DND-41 (cell line): ENCODE results near the gene TMEM255B.

Source experiments
- ATAC-seq: fragments of 200-7000 bp; cut with Tn5 transposase; 3 replicates; pipeline ENCODE4 v1.9.1; 2021; ENCODE audit warnings: low read depth; ENCODE audit not compliant: insufficient read depth
- DNase-seq: peaks from one replicate; pipeline ENCODE4 v3.0.0-alpha.2; 2020
- H2AFZ ChIP-seq: 2 replicates; pipeline ENCODE4 v1.6.0; 2012; ENCODE audit warnings: low read depth, low read length
- H3K27ac ChIP-seq: 2 replicates; pipeline ENCODE4 v1.5.1; 2012; ENCODE audit warnings: low read length, inconsistent platforms
- H3K27me3 ChIP-seq: fragments of 200-600 bp; sonication (generic); 2 replicates; pipeline ENCODE4 v1.6.0; 2012; ENCODE audit warnings: low read length, mild to moderate bottlenecking, inconsistent platforms; ENCODE audit not compliant: insufficient read depth, poor library complexity
- H3K36me3 ChIP-seq: 2 replicates; pipeline ENCODE4 v1.5.1; 2012; ENCODE audit warnings: low read length, inconsistent platforms; ENCODE audit not compliant: insufficient read depth
- H3K4me1 ChIP-seq: 2 replicates; pipeline ENCODE4 v1.5.1; 2012; ENCODE audit warnings: mild to moderate bottlenecking, low read length; ENCODE audit not compliant: insufficient read depth
- H3K4me2 ChIP-seq: 2 replicates; pipeline ENCODE4 v1.6.0; 2012; ENCODE audit warnings: mild to moderate bottlenecking, moderate library complexity, low read length, inconsistent platforms; ENCODE audit not compliant: insufficient read depth
- H3K4me3 ChIP-seq, 2 experiments: fragments of 200-600 bp in 1 of 2; shearing (Covaris generic) in 1 of 2; 2 replicates each; pipeline ENCODE4 v1.5.1; 2012 to 2016; ENCODE audit warnings: inconsistent platforms in 2 of 2, low read length in 2 of 2, mild to moderate bottlenecking in 2 of 2, low read depth in 1 of 2, moderate library complexity in 1 of 2
- H3K79me2 ChIP-seq: 2 replicates; pipeline ENCODE4 v1.6.0; 2012; ENCODE audit warnings: low read length, inconsistent platforms; ENCODE audit not compliant: insufficient read depth
- H3K9ac ChIP-seq: 2 replicates; pipeline ENCODE4 v1.6.0; 2012; ENCODE audit warnings: low read depth, mild to moderate bottlenecking, inconsistent platforms, low read length, moderate library complexity
- H3K9me3 ChIP-seq: 2 replicates; pipeline ENCODE4 v1.5.1; 2012; ENCODE audit warnings: low read length, moderate library complexity, mild to moderate bottlenecking, inconsistent platforms; ENCODE audit not compliant: insufficient read depth, severe bottlenecking
- H4K20me1 ChIP-seq: 2 replicates; pipeline ENCODE4 v1.6.0; 2012; ENCODE audit warnings: low read length; ENCODE audit not compliant: insufficient read depth
- CTCF ChIP-seq: IDR thresholded peaks from 2 replicates; pipeline ENCODE4 v1.5.1; 2012; ENCODE audit warnings: borderline replicate concordance, low read length, moderate library complexity, mild to moderate bottlenecking; ENCODE audit not compliant: poor library complexity, severe bottlenecking; ENCODE audit errors: extremely low read depth
- EZH2 ChIP-seq: IDR thresholded peaks from 3 replicates; pipeline ENCODE4 v1.6.1; 2012; ENCODE audit warnings: borderline replicate concordance, low read depth, mild to moderate bottlenecking, moderate library complexity, low read length, inconsistent platforms; ENCODE audit not compliant: severe bottlenecking

TMEM255B gene

GRCh38 chr13:113817860-113818691 lies 59.0 kb downstream of the TMEM255B start:
- TF ChIP-seq EZH2 (no peak), CTCF (no peak)
- ATAC-seq: no peak
- Histone ChIP-seq H3K36me3 (no peaks in the 10 kb centered on the region), H3K4me2 (no peak overlapping the region), H4K20me1 (peaks cover 14% of the 10 kb centered on the region), H3K4me3 (no peak overlapping the region), H3K27me3 (no peaks in the 10 kb centered on the region), H3K79me2 (no peaks in the 10 kb centered on the region), H3K9ac (no peak overlapping the region), H3K4me1 (0 out of 2 replicates have a peak, but pooled peaks cover 3% of the 10 kb centered on the region), H3K27ac (no peak overlapping the region), H3K9me3 (no peaks in the 10 kb centered on the region), H2AFZ (no peak overlapping the region)
- DNase-seq: no peak

- H3K4me1 ChIP-seq: 0 out of 2 replicates have a peak, but pooled peaks cover 3% of the 10 kb centered on the region
- no peaks in the 10 kb centered on the region for H3K27me3 ChIP-seq
- DNase-seq (no peak), ATAC-seq (no peak)
- H3K9ac ChIP-seq: no peak overlapping the region
- H3K9me3 ChIP-seq: no peaks in the 10 kb centered on the region
- no peaks in the 10 kb centered on the region for H3K36me3 ChIP-seq
- TF ChIP-seq CTCF (no peak), EZH2 (no peak)
- H3K4me2 ChIP-seq: no peak overlapping the region
- no peaks in the 10 kb centered on the region for H3K79me2 ChIP-seq
- H3K27ac ChIP-seq: no peak overlapping the region
- H3K4me3 ChIP-seq: no peak overlapping the region
- peaks cover 14% of the 10 kb centered on the region for H4K20me1 ChIP-seq
- H2AFZ ChIP-seq: no peak overlapping the region
Observed at GRCh38 chr13:113818700-113819295, 59.8 kb downstream of the TMEM255B start.

- Histone ChIP-seq H3K27ac (no peak overlapping the region), H3K4me1 (0 out of 2 replicates have a peak, but pooled peaks cover 3% of the 10 kb centered on the region), H3K36me3 (no peaks in the 10 kb centered on the region), H2AFZ (no peak overlapping the region), H4K20me1 (peaks cover 14% of the 10 kb centered on the region), H3K9ac (no peak overlapping the region), H3K27me3 (no peaks in the 10 kb centered on the region), H3K79me2 (no peaks in the 10 kb centered on the region), H3K4me2 (no peak overlapping the region), H3K4me3 (no peak overlapping the region), H3K9me3 (no peaks in the 10 kb centered on the region)
- DNase-seq (no peak), ATAC-seq (no peak)
- TF ChIP-seq EZH2 (no peak), CTCF (no peak)
Observed at GRCh38 chr13:113819341-113819730, 60.3 kb downstream of the TMEM255B start.
